Measurements from ENCODE around the gene PIK3CB. TPM values are rescaled to one million over a fixed set of nuclear protein-coding genes. Genes with fewer than 3 reads are reported as not detected.
"Not testable (repeated sequence)": the region's sequence is repeated elsewhere in the genome, so short reads cannot be mapped to it uniquely, and the experiment has no call there.

PIK3CB gene
- total RNA-seq, 2 donors from 2014 or later: 18.8 to 26.3 TPM

- H3K4me1 Mint-ChIP-seq (ENCODE audit: low read depth): peaks cover 13% of the 10 kb centered on the region
- no peaks in the 10 kb centered on the region for H3K36me3 Mint-ChIP-seq (ENCODE audit: insufficient read depth in 2 of 2)
- H3K4me3 Mint-ChIP-seq: no peak overlapping the region
- no peaks in the 10 kb centered on the region for H3K9me3 Mint-ChIP-seq
- ATAC-seq (replicated peaks in 1 of 2): no peak
- H3K27me3 Mint-ChIP-seq (ENCODE audit: low read depth): no peaks in the 10 kb centered on the region
- H3K27ac Mint-ChIP-seq: no peak overlapping the region
- DNase-seq: no peak
Observed at GRCh38 chr3:138862531-138862923, 27.8 kb upstream of the PIK3CB start.

- H3K4me1 Mint-ChIP-seq (ENCODE audit: low read depth): peaks cover 13% of the 10 kb centered on the region
- no peak overlapping the region for H3K27ac Mint-ChIP-seq
- ATAC-seq (replicated peaks in 1 of 2): no peak
- no peaks in the 10 kb centered on the region for H3K36me3 Mint-ChIP-seq (ENCODE audit: insufficient read depth in 2 of 2)
- no peaks in the 10 kb centered on the region for H3K27me3 Mint-ChIP-seq (ENCODE audit: low read depth)
- H3K4me3 Mint-ChIP-seq: no peak overlapping the region
- no peaks in the 10 kb centered on the region for H3K9me3 Mint-ChIP-seq
- no peak for DNase-seq
Observed at GRCh38 chr3:138861798-138862197, 27.1 kb upstream of the PIK3CB start.

- H3K4me1 Mint-ChIP-seq (ENCODE audit: low read depth): no peaks in the 10 kb centered on the region
- no peaks in the 10 kb centered on the region for H3K36me3 Mint-ChIP-seq (ENCODE audit: insufficient read depth in 2 of 2)
- ATAC-seq (replicated peaks in 1 of 2): no peak
- H3K27me3 Mint-ChIP-seq (ENCODE audit: low read depth): no peaks in the 10 kb centered on the region
- no peaks in the 10 kb centered on the region for H3K9me3 Mint-ChIP-seq
- no peak overlapping the region for H3K27ac Mint-ChIP-seq
- no peak overlapping the region for H3K4me3 Mint-ChIP-seq
- no peak for DNase-seq
Observed at GRCh38 chr3:138856799-138857198, 22.1 kb upstream of the PIK3CB start.

GRCh38 chr3:138854940-138855339, 20.2 kb upstream of the PIK3CB start:
- no peaks in the 10 kb centered on the region for H3K4me1 Mint-ChIP-seq (ENCODE audit: low read depth)
- H3K9me3 Mint-ChIP-seq: no peaks in the 10 kb centered on the region
- no peak overlapping the region for H3K4me3 Mint-ChIP-seq
- DNase-seq (no peak), ATAC-seq (replicated peaks in 1 of 2) (no peak)
- no peaks in the 10 kb centered on the region for H3K27me3 Mint-ChIP-seq (ENCODE audit: low read depth)
- no peaks in the 10 kb centered on the region for H3K36me3 Mint-ChIP-seq (ENCODE audit: insufficient read depth in 2 of 2)
- H3K27ac Mint-ChIP-seq: no peak overlapping the region

GRCh38 chr3:138854204-138854603, 19.5 kb upstream of the PIK3CB start:
- H3K4me1 Mint-ChIP-seq (ENCODE audit: low read depth): no peaks in the 10 kb centered on the region
- no peak overlapping the region for H3K4me3 Mint-ChIP-seq
- H3K27me3 Mint-ChIP-seq (ENCODE audit: low read depth): no peaks in the 10 kb centered on the region
- DNase-seq (no peak), ATAC-seq (replicated peaks in 1 of 2) (no peak)
- H3K36me3 Mint-ChIP-seq (ENCODE audit: insufficient read depth in 2 of 2): no peaks in the 10 kb centered on the region
- no peaks in the 10 kb centered on the region for H3K9me3 Mint-ChIP-seq
- no peak overlapping the region for H3K27ac Mint-ChIP-seq

GRCh38 chr3:138850151-138850550, 15.4 kb upstream of the PIK3CB start:
- no peak overlapping the region for H3K4me3 Mint-ChIP-seq
- H3K36me3 Mint-ChIP-seq (ENCODE audit: insufficient read depth in 2 of 2): no peaks in the 10 kb centered on the region
- ATAC-seq (replicated peaks in 1 of 2): no peak
- H3K27ac Mint-ChIP-seq: no peak overlapping the region
- no peaks in the 10 kb centered on the region for H3K9me3 Mint-ChIP-seq
- H3K27me3 Mint-ChIP-seq (ENCODE audit: low read depth): no peaks in the 10 kb centered on the region
- no peaks in the 10 kb centered on the region for H3K4me1 Mint-ChIP-seq (ENCODE audit: low read depth)
- no peak for DNase-seq

GRCh38 chr3:138849222-138849940, 14.7 kb upstream of the PIK3CB start:
- Mint-ChIP-seq H3K36me3 (ENCODE audit: insufficient read depth in 2 of 2) (no peaks in the 10 kb centered on the region), H3K4me3 (no peak overlapping the region), H3K4me1 (ENCODE audit: low read depth) (no peaks in the 10 kb centered on the region), H3K27me3 (ENCODE audit: low read depth) (no peaks in the 10 kb centered on the region), H3K9me3 (no peaks in the 10 kb centered on the region), H3K27ac (no peak overlapping the region)
- DNase-seq: no peak
- no peak for ATAC-seq (replicated peaks in 1 of 2)

GRCh38 chr3:138848696-138849095, 14.0 kb upstream of the PIK3CB start:
- DNase-seq (no peak), ATAC-seq (replicated peaks in 1 of 2) (no peak)
- no peaks in the 10 kb centered on the region for H3K9me3 Mint-ChIP-seq
- H3K27me3 Mint-ChIP-seq (ENCODE audit: low read depth): no peaks in the 10 kb centered on the region
- no peak overlapping the region for H3K27ac Mint-ChIP-seq
- H3K36me3 Mint-ChIP-seq (ENCODE audit: insufficient read depth in 2 of 2): no peaks in the 10 kb centered on the region
- no peak overlapping the region for H3K4me3 Mint-ChIP-seq
- no peaks in the 10 kb centered on the region for H3K4me1 Mint-ChIP-seq (ENCODE audit: low read depth)

- not testable (repeated sequence) for H3K27ac Mint-ChIP-seq; H3K4me1 Mint-ChIP-seq (ENCODE audit: low read depth); ATAC-seq (replicated peaks in 1 of 2); H3K36me3 Mint-ChIP-seq (ENCODE audit: insufficient read depth in 2 of 2); H3K27me3 Mint-ChIP-seq (ENCODE audit: low read depth); DNase-seq; H3K9me3 Mint-ChIP-seq; H3K4me3 Mint-ChIP-seq
Observed at GRCh38 chr3:138846824-138847223, 12.1 kb upstream of the PIK3CB start.

GRCh38 chr3:138846262-138846791, 11.6 kb upstream of the PIK3CB start:
- no peak for ATAC-seq (replicated peaks in 1 of 2)
- no peaks in the 10 kb centered on the region for H3K36me3 Mint-ChIP-seq (ENCODE audit: insufficient read depth in 2 of 2)
- no peak for DNase-seq
- H3K4me3 Mint-ChIP-seq: no peak overlapping the region
- no peaks in the 10 kb centered on the region for H3K9me3 Mint-ChIP-seq
- H3K27ac Mint-ChIP-seq: no peak overlapping the region
- H3K27me3 Mint-ChIP-seq (ENCODE audit: low read depth): no peaks in the 10 kb centered on the region
- H3K4me1 Mint-ChIP-seq (ENCODE audit: low read depth): no peaks in the 10 kb centered on the region

GRCh38 chr3:138845771-138846173, 11.0 kb upstream of the PIK3CB start:
- Mint-ChIP-seq H3K36me3 (ENCODE audit: insufficient read depth in 2 of 2) (no peaks in the 10 kb centered on the region), H3K4me1 (ENCODE audit: low read depth) (no peaks in the 10 kb centered on the region), H3K9me3 (no peaks in the 10 kb centered on the region), H3K27me3 (ENCODE audit: low read depth) (no peaks in the 10 kb centered on the region), H3K27ac (no peak overlapping the region), H3K4me3 (no peak overlapping the region)
- DNase-seq: no peak
- no peak for ATAC-seq (replicated peaks in 1 of 2)

GRCh38 chr3:138845181-138845601, 10.5 kb upstream of the PIK3CB start:
- no peak overlapping the region for H3K4me3 Mint-ChIP-seq
- no peaks in the 10 kb centered on the region for H3K4me1 Mint-ChIP-seq (ENCODE audit: low read depth)
- no peaks in the 10 kb centered on the region for H3K9me3 Mint-ChIP-seq
- H3K36me3 Mint-ChIP-seq (ENCODE audit: insufficient read depth in 2 of 2): no peaks in the 10 kb centered on the region
- ATAC-seq (replicated peaks in 1 of 2): no peak
- DNase-seq: no peak
- H3K27ac Mint-ChIP-seq: no peak overlapping the region
- H3K27me3 Mint-ChIP-seq (ENCODE audit: low read depth): no peaks in the 10 kb centered on the region

GRCh38 chr3:138842483-138843188, 7.9 kb upstream of the PIK3CB start:
- Mint-ChIP-seq H3K27ac (no peak overlapping the region), H3K27me3 (ENCODE audit: low read depth) (no peaks in the 10 kb centered on the region), H3K36me3 (ENCODE audit: insufficient read depth in 2 of 2) (no peaks in the 10 kb centered on the region), H3K4me3 (no peak overlapping the region), H3K4me1 (ENCODE audit: low read depth) (no peaks in the 10 kb centered on the region), H3K9me3 (no peaks in the 10 kb centered on the region)
- no peak for DNase-seq
- ATAC-seq (replicated peaks in 1 of 2): no peak

Data from activated T-cell treated with anti-CD3 and anti-CD28 coated beads, Interleukin-2, amount 50 U/mL, for 72 hours (primary cell).